H9 (cell line): ENCODE data around the gene SORCS2. TPM values are rescaled to one million over a fixed set of nuclear protein-coding genes. Genes with fewer than 3 reads are reported as not detected.

Experiments
- DNase-seq: peaks from one replicate; pipeline ENCODE4 v3.0.0-alpha.2; 2017
- H2AFZ ChIP-seq: one replicate; pipeline ENCODE4 v1.6.1; 2013; ENCODE audit warnings: mild to moderate bottlenecking, low read length, control low read depth, moderate library complexity
- H2AK5ac ChIP-seq: 2 replicates; pipeline ENCODE4 v1.6.1; 2013; ENCODE audit warnings: low read length, control low read depth, mixed read lengths; ENCODE audit not compliant: insufficient read length
- H2BK120ac ChIP-seq: one replicate; pipeline ENCODE4 v1.6.1; 2013; ENCODE audit warnings: low read depth, mild to moderate bottlenecking, low read length, control low read depth, inconsistent platforms; ENCODE audit not compliant: poor library complexity, severe bottlenecking
- H2BK12ac ChIP-seq: 2 replicates; pipeline ENCODE4 v1.6.1; 2013; ENCODE audit warnings: low read length, control low read depth, mixed read lengths, low read depth; ENCODE audit not compliant: insufficient read length
- H2BK15ac ChIP-seq: 2 replicates; pipeline ENCODE4 v1.6.1; 2013; ENCODE audit warnings: low read depth, low read length, control low read depth
- H2BK20ac ChIP-seq: one replicate; pipeline ENCODE4 v1.6.1; 2013; ENCODE audit warnings: low read depth, mild to moderate bottlenecking, low read length, control low read depth, inconsistent platforms; ENCODE audit not compliant: poor library complexity, severe bottlenecking
- H2BK5ac ChIP-seq: 2 replicates; pipeline ENCODE4 v1.6.1; 2013; ENCODE audit warnings: low read length, control low read depth, mixed read lengths; ENCODE audit not compliant: insufficient read length
- H3K14ac ChIP-seq: 2 replicates; pipeline ENCODE4 v1.6.1; 2013; ENCODE audit warnings: low read length, control low read depth; ENCODE audit not compliant: insufficient read depth
- H3K18ac ChIP-seq: 2 replicates; pipeline ENCODE4 v1.6.1; 2013; ENCODE audit warnings: low read depth, mild to moderate bottlenecking, mixed read lengths, low read length, control low read depth; ENCODE audit not compliant: insufficient read length
- H3K23ac ChIP-seq: 2 replicates; pipeline ENCODE4 v1.6.1; 2013; ENCODE audit warnings: low read length, control low read depth, mixed read lengths, low read depth; ENCODE audit not compliant: insufficient read length
- H3K23me2 ChIP-seq: 2 replicates; pipeline ENCODE4 v1.6.1; 2013; ENCODE audit warnings: low read depth, mild to moderate bottlenecking, mixed read lengths, low read length, control low read depth; ENCODE audit not compliant: insufficient read length, poor library complexity, severe bottlenecking
- H3K27ac ChIP-seq: 2 replicates; pipeline ENCODE4 v1.5.1; 2013; ENCODE audit warnings: low read length, control low read depth, mixed read lengths, low read depth; ENCODE audit not compliant: insufficient read length
- H3K27me3 ChIP-seq: 2 replicates; pipeline ENCODE4 v1.6.1; 2013; ENCODE audit warnings: low read length, control low read depth, inconsistent platforms; ENCODE audit not compliant: insufficient read depth
- H3K4ac ChIP-seq: 2 replicates; pipeline ENCODE4 v1.6.1; 2013; ENCODE audit warnings: low read depth, mild to moderate bottlenecking, control low read depth, inconsistent platforms, low read length, moderate library complexity
- H3K4me1 ChIP-seq: 2 replicates; pipeline ENCODE4 v1.6.1; 2013; ENCODE audit warnings: low read length, control low read depth, inconsistent platforms; ENCODE audit not compliant: insufficient read depth
- H3K4me2 ChIP-seq: 2 replicates; pipeline ENCODE4 v1.6.1; 2013; ENCODE audit warnings: low read length, control low read depth, mixed read lengths; ENCODE audit not compliant: insufficient read length, insufficient read depth
- H3K56ac ChIP-seq: 2 replicates; pipeline ENCODE4 v1.6.1; 2013; ENCODE audit warnings: low read depth, mild to moderate bottlenecking, mixed read lengths, low read length, control low read depth; ENCODE audit not compliant: insufficient read length
- H3K79me1 ChIP-seq: 2 replicates; pipeline ENCODE4 v1.6.1; 2013; ENCODE audit warnings: low read depth, mild to moderate bottlenecking, moderate library complexity, low read length, control low read depth, inconsistent platforms; ENCODE audit not compliant: insufficient read depth, poor library complexity, severe bottlenecking
- H3K79me2 ChIP-seq: 2 replicates; pipeline ENCODE4 v1.6.1; 2013; ENCODE audit warnings: low read length, control low read depth, inconsistent platforms; ENCODE audit not compliant: insufficient read depth
- H3K9ac ChIP-seq: 2 replicates; pipeline ENCODE4 v1.6.1; 2013; ENCODE audit warnings: low read length, control low read depth, mixed read lengths; ENCODE audit not compliant: insufficient read length; ENCODE audit errors: extremely low read depth
- H3K9me3 ChIP-seq: one replicate; pipeline ENCODE4 v1.6.1; 2013; ENCODE audit warnings: low read depth, low read length, inconsistent platforms; ENCODE audit not compliant: control insufficient read depth
- H3T11ph ChIP-seq: one replicate; pipeline ENCODE4 v1.6.1; 2013; ENCODE audit warnings: mild to moderate bottlenecking, low read length, control low read depth, inconsistent platforms
- H4K20me1 ChIP-seq: one replicate; pipeline ENCODE4 v1.6.1; 2013; ENCODE audit not compliant: control insufficient read depth, insufficient read length, insufficient read depth
- H4K5ac ChIP-seq: 2 replicates; pipeline ENCODE4 v1.6.1; 2013; ENCODE audit warnings: low read depth, mild to moderate bottlenecking, mixed read lengths, low read length, control low read depth; ENCODE audit not compliant: insufficient read length
- H4K8ac ChIP-seq: replicated peaks from 2 replicates; pipeline ENCODE4 v1.6.1; 2013; ENCODE audit warnings: low read length, control low read depth, mixed read lengths, low read depth; ENCODE audit not compliant: insufficient read length
- H4K91ac ChIP-seq: 2 replicates; pipeline ENCODE4 v1.6.1; 2013; ENCODE audit warnings: low read depth, mild to moderate bottlenecking, moderate library complexity, mixed read lengths, low read length, control low read depth; ENCODE audit not compliant: insufficient read length
- H3K27ac Mint-ChIP-seq, 3 experiments: 2 replicates in 2 of 3; 3 replicates in 1 of 3; pipeline ENCODE4 v1.8.0; 2020 to 2021; ENCODE audit warnings: mixed read lengths in 3 of 3, mild to moderate bottlenecking in 1 of 3, moderate library complexity in 1 of 3
- H3K27me3 Mint-ChIP-seq: 2 replicates; pipeline ENCODE4 v1.8.0; 2021; ENCODE audit warnings: low read depth, mild to moderate bottlenecking, moderate library complexity, mixed read lengths
- H3K36me3 Mint-ChIP-seq, 3 experiments: 2 replicates in 2 of 3; 3 replicates in 1 of 3; pipeline ENCODE4 v1.8.0; 2020 to 2021; ENCODE audit warnings: low read depth in 3 of 3, mixed read lengths in 3 of 3; ENCODE audit not compliant: insufficient read depth in 1 of 3
- H3K4me1 Mint-ChIP-seq, 2 experiments: 2 replicates each; pipeline ENCODE4 v1.8.0; 2020; ENCODE audit warnings: mixed read lengths in 2 of 2
- H3K4me3 Mint-ChIP-seq, 2 experiments: 2 replicates in 1 of 2; 3 replicates in 1 of 2; pipeline ENCODE4 v1.8.0; 2020 to 2021; ENCODE audit warnings: mild to moderate bottlenecking in 2 of 2, mixed read lengths in 2 of 2, moderate library complexity in 1 of 2
- H3K9me3 Mint-ChIP-seq, 2 experiments: 2 replicates in 1 of 2; 3 replicates in 1 of 2; pipeline ENCODE4 v1.8.0; 2020; ENCODE audit warnings: mild to moderate bottlenecking in 2 of 2, mixed read lengths in 2 of 2, moderate library complexity in 1 of 2
- CTCF ChIP-seq: fragments of 200-600 bp; sonication (generic); conservative IDR thresholded peaks from 3 replicates; pipeline ENCODE4 v1.8.0; 2021; ENCODE audit warnings: antibody characterized with exemption, mild to moderate bottlenecking
- WGBS: extraction: QIAGEN DNeasy Blood & Tissue Kit; methylation state at CpG from one replicate; pipeline ENCODE4 v1.1.7; 2013; ENCODE audit warnings: missing lambda C conversion rate, low lambda C conversion rate, mixed read lengths; ENCODE audit not compliant: insufficient read length; ENCODE audit errors: extremely low coverage; 5-methylcytosine and 5-hydroxymethylcytosine counted together
- total RNA-seq: library from RNA; stranded (reverse); gene quantifications from 2 replicates; pipeline ENCODE4 v1.2.1, GENCODE V29; 2021

SORCS2 gene
- total RNA-seq, 1 experiment from 2014 or later, result 0.57 TPM

GRCh38 chr4:7760228-7760627 is 567.9 kb downstream of the SORCS2 start:
- Histone ChIP-seq H4K8ac (no peak overlapping the region), H3K9me3 (no peaks in the 10 kb centered on the region), H3K4ac (no peak overlapping the region), H3K23me2 (no peaks in the 10 kb centered on the region), H3K14ac (no peak overlapping the region), H3K27ac (no peak overlapping the region), H4K91ac (no peak overlapping the region), H3K18ac (no peak overlapping the region), H3K56ac (no peak overlapping the region), H3K9ac (no peak overlapping the region), H3K4me2 (no peak overlapping the region), H2BK20ac (no peak overlapping the region), H2BK15ac (no peak overlapping the region), H3K27me3 (no peaks in the 10 kb centered on the region), H2AFZ (no peak overlapping the region), H3K79me2 (no peaks in the 10 kb centered on the region), H2AK5ac (no peak overlapping the region), H3K79me1 (no peaks in the 10 kb centered on the region), H4K20me1 (no peaks in the 10 kb centered on the region), H2BK12ac (no peak overlapping the region), H2BK5ac (no peak overlapping the region), H2BK120ac (no peak overlapping the region), H3K4me1 (no peaks in the 10 kb centered on the region), H3T11ph (no peak overlapping the region), H3K23ac (no peak overlapping the region), H4K5ac (no peak overlapping the region)
- no peak for TF ChIP-seq CTCF
- no peaks in the 10 kb centered on the region for H3K9me3 Mint-ChIP-seq
- no CpG with 5 or more reads among the region's 9 CpGs for WGBS
- no peak for DNase-seq
- H3K27ac Mint-ChIP-seq, result peak overlapping the region in 1 of 3 experiments; percentile 18; a peak in 1 of 7 replicates
- no peaks in the 10 kb centered on the region for H3K27me3 Mint-ChIP-seq
- no peak overlapping the region for H3K4me3 Mint-ChIP-seq
- peaks cover 0 to 4% (median 3%) of the 10 kb centered on the region in 3 experiments; a peak in 1 of 7 replicates for H3K36me3 Mint-ChIP-seq
- peaks cover 8 to 15% of the 10 kb centered on the region in 2 experiments; a peak in 2 of 4 replicates for H3K4me1 Mint-ChIP-seq
